ENCODE results near the gene FNDC1. TPM values are rescaled to one million over a fixed set of nuclear protein-coding genes. Genes with fewer than 3 reads are reported as not detected.

The FNDC1 gene
- total RNA-seq, 1 donor from 2014 or later, result 0.49 TPM

DNA sequence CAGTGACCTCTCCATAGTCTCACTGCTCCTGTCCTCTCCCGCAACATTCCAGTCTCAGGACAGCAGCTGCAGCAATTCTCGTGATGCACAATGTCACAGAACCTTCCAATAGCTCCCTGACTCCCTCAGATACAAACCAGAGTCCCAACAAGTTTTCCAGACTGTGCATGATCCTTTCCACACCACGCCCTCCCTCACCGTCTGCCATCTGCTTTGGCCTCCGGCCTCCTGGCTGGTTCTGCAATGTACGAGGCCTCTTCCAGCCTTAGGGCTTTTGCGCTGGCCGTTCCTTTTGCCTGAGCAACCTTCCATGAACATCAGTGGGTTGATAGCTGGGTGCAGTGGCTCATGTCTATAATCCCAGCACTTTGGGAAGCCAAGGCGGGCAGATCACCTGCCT, 9.6 kb downstream of the FNDC1 start:
- intact Hi-C loops (cut with DNase I), result loop anchor here (10.0 kb wide), 1 partner anchor 476 kb away; no protein-coding TSS in a partner anchor
- Histone ChIP-seq H3K27me3 (no peaks in the 10 kb centered on the region), H3K9me3 (no peaks in the 10 kb centered on the region), H3K4me1 (no peaks in the 10 kb centered on the region), H3K4me3 (no peak overlapping the region), H3K27ac (no peak overlapping the region), H3K36me3 (no peaks in the 10 kb centered on the region)
- no peak for DNase-seq (ENCODE audit: extremely low spot score in 2 of 2)
- no peak for TF ChIP-seq POLR2A (IDR thresholded peaks at IDR 0.05)
- TF ChIP-seq, protein P1, sequence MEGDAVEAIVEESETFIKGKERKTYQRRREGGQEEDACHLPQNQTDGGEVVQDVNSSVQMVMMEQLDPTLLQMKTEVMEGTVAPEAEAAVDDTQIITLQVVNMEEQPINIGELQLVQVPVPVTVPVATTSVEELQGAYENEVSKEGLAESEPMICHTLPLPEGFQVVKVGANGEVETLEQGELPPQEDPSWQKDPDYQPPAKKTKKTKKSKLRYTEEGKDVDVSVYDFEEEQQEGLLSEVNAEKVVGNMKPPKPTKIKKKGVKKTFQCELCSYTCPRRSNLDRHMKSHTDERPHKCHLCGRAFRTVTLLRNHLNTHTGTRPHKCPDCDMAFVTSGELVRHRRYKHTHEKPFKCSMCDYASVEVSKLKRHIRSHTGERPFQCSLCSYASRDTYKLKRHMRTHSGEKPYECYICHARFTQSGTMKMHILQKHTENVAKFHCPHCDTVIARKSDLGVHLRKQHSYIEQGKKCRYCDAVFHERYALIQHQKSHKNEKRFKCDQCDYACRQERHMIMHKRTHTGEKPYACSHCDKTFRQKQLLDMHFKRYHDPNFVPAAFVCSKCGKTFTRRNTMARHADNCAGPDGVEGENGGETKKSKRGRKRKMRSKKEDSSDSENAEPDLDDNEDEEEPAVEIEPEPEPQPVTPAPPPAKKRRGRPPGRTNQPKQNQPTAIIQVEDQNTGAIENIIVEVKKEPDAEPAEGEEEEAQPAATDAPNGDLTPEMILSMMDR (IDR thresholded peaks at IDR 0.05), result no peak
- no peak for TF ChIP-seq POLR2AphosphoS5 (IDR thresholded peaks at IDR 0.05; ENCODE audit: insufficient read depth in 1 of 2, low read depth in 1 of 2)

DNA sequence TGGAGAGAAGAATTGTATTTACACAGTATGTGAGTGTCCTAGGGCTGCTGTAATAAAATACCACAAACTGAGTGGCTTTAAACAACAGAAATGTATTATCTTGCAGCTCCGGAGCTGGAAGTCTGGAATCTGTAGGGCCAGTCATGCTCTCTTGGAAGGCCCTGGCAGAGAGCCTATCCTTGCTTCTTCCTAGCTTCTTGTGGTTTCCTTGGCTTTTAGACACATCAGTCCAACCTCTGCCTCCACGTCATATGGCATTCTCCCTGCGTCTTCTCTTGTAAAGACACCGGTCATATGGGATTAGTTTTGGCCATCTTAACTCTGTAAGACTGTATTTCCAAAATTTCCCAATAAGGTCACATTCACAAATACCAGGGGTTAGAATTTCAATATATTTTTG, 10.8 kb downstream of the FNDC1 start:
- H3K9me3 ChIP-seq, result no peaks in the 10 kb centered on the region
- H3K27me3 ChIP-seq, result no peaks in the 10 kb centered on the region
- no peaks in the 10 kb centered on the region for H3K36me3 ChIP-seq
- H3K4me1 ChIP-seq, result no peaks in the 10 kb centered on the region
- intact Hi-C loops (cut with DNase I), result no loop called here
- TF ChIP-seq POLR2AphosphoS5 (IDR thresholded peaks at IDR 0.05; ENCODE audit: insufficient read depth in 1 of 2, low read depth in 1 of 2) (no peak), POLR2A (IDR thresholded peaks at IDR 0.05) (no peak)
- TF ChIP-seq, protein P1 (IDR thresholded peaks at IDR 0.05), result no peak
- H3K27ac ChIP-seq, result no peak overlapping the region
- no peak overlapping the region for H3K4me3 ChIP-seq
- no peak for DNase-seq (ENCODE audit: extremely low spot score in 2 of 2)

DNA sequence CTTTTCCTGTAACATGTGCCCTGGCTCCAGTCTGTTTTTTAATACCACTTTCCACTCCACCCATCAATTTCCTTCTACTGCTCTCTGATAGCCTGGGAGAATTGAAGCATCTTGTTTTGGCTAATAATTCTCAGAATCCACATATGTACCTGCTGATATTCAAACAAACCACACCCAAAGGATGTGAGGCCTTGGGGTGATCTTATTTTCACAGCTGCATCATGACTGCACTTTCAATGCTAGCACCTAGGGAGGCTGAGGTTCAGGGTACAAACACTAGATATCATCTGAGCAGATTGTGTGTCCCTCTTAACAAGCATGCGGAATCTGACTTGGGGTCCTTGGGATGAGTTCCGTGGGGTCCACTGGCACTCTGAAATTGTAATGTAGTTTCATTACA, 12.7 kb downstream of the FNDC1 start:
- intact Hi-C loops (cut with DNase I), result no loop called here
- Histone ChIP-seq H3K36me3 (no peaks in the 10 kb centered on the region), H3K27ac (no peak overlapping the region), H3K27me3 (no peaks in the 10 kb centered on the region), H3K4me3 (no peak overlapping the region), H3K9me3 (no peaks in the 10 kb centered on the region), H3K4me1 (no peaks in the 10 kb centered on the region)
- TF ChIP-seq POLR2AphosphoS5 (IDR thresholded peaks at IDR 0.05; ENCODE audit: insufficient read depth in 1 of 2, low read depth in 1 of 2) (no peak), POLR2A (IDR thresholded peaks at IDR 0.05) (no peak)
- TF ChIP-seq, protein P1 (IDR thresholded peaks at IDR 0.05), result no peak
- no peak for DNase-seq (ENCODE audit: extremely low spot score in 2 of 2)

DNA sequence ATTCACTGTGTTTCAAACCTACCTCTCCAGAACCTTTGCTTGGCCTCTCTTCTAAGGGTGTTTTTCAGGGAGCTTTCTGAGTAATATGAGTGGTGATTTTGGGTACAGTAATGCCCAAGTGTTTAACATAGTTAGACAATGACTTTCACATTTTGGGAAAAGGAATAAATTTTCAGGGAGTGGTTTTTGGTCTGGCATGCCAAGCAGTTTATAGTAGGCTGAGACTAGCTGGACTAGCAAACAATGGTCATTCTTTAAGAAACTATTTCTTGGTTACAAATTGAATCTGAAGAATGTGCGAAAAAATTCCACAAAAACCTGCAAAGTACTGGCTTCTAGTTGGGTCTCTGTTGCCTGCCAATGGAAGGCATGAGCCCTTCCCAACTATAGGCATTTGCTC, 15.4 kb downstream of the FNDC1 start:
- no peak for TF ChIP-seq POLR2A (IDR thresholded peaks at IDR 0.05)
- H3K4me3 ChIP-seq, result no peak overlapping the region
- H3K36me3 ChIP-seq, result no peaks in the 10 kb centered on the region
- no peak for DNase-seq (ENCODE audit: extremely low spot score in 2 of 2)
- no peak overlapping the region for H3K27ac ChIP-seq
- no peaks in the 10 kb centered on the region for H3K27me3 ChIP-seq
- intact Hi-C loops (cut with DNase I), result no loop called here
- no peaks in the 10 kb centered on the region for H3K4me1 ChIP-seq
- no peaks in the 10 kb centered on the region for H3K9me3 ChIP-seq

DNA sequence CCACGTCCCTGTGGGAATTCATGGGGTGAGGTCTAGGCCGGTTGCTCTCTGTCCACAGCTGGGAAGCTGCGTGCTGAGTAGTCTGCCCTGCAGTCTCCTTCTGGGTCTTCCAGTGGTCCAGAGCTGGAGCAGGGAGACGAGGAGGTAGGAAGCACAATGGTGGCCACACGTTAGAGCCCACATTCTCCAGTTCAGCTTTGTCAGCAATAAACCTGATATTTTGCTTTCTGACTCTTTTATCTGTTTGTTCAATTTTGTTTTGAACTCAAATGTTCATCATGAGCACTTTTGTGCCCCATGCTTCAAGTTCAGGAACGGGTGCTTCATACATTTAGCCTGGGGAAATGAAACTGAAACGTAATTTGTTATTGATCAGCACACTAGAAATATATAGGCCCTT, 21.3 kb downstream of the FNDC1 start:
- TF ChIP-seq, protein P1 (IDR thresholded peaks at IDR 0.05), result no peak
- TF ChIP-seq POLR2A (IDR thresholded peaks at IDR 0.05) (no peak), POLR2AphosphoS5 (IDR thresholded peaks at IDR 0.05; ENCODE audit: insufficient read depth in 1 of 2, low read depth in 1 of 2) (no peak)
- no peaks in the 10 kb centered on the region for H3K36me3 ChIP-seq
- no peaks in the 10 kb centered on the region for H3K9me3 ChIP-seq
- H3K4me3 ChIP-seq, result no peak overlapping the region
- intact Hi-C loops (cut with DNase I), result no loop called here
- H3K27ac ChIP-seq, result no peak overlapping the region
- H3K27me3 ChIP-seq, result no peaks in the 10 kb centered on the region
- H3K4me1 ChIP-seq, result no peaks in the 10 kb centered on the region
- DNase-seq (ENCODE audit: extremely low spot score in 2 of 2), result no peak

DNA sequence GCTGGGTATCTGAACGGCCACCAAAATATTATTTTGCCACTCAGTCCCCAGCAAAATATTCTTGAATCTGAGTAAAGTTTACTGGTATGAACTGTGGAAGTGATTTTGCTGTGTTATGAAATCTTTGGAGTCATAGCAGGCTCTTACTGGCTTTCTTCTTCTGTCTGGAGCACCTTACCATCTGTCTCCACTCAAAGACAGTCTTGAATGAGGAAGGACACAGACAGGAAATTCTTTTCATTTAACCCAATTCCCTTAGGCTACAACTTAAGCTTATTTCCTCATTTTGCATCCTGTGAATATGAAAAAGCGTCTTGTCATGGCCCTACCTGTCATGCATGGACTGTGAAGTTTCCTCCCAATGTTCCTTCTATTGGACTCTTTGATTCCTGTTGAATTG, 24.7 kb downstream of the FNDC1 start:
- intact Hi-C loops (cut with DNase I), result no loop called here
- Histone ChIP-seq H3K27me3 (no peaks in the 10 kb centered on the region), H3K4me1 (no peaks in the 10 kb centered on the region), H3K9me3 (no peaks in the 10 kb centered on the region), H3K27ac (no peak overlapping the region), H3K4me3 (no peak overlapping the region), H3K36me3 (no peaks in the 10 kb centered on the region)
- TF ChIP-seq, protein P1 (IDR thresholded peaks at IDR 0.05), result no peak
- TF ChIP-seq POLR2A (IDR thresholded peaks at IDR 0.05) (no peak), POLR2AphosphoS5 (IDR thresholded peaks at IDR 0.05; ENCODE audit: insufficient read depth in 1 of 2, low read depth in 1 of 2) (no peak)
- no peak for DNase-seq (ENCODE audit: extremely low spot score in 2 of 2)
